Raji (cell line): ENCODE measurements around the gene NFIA.

Experiments used
- POLR2A ChIP-seq: IDR thresholded peaks from 2 replicates; pipeline ENCODE4 v1.6.1; 2011; ENCODE audit warnings: low read depth, low read length, control low read depth; ENCODE audit not compliant: insufficient read depth

Gene NFIA

GRCh38 chr1:61315011-61315410 lies 232.7 kb downstream of the NFIA start:
- TF ChIP-seq POLR2A = no peak

- TF ChIP-seq POLR2A = no peak
These were observed 234.1 kb downstream of the NFIA start for GRCh38 chr1:61316493-61316892.

- TF ChIP-seq POLR2A = no peak
These were observed 236.2 kb downstream of the NFIA start for GRCh38 chr1:61318319-61319125.

- no peak for TF ChIP-seq POLR2A
These were observed 238.2 kb downstream of the NFIA start for GRCh38 chr1:61320575-61320974.

- no peak for TF ChIP-seq POLR2A
These were observed 239.8 kb downstream of the NFIA start for GRCh38 chr1:61322008-61322744.

- TF ChIP-seq POLR2A = no peak
These were observed 240.4 kb downstream of the NFIA start for GRCh38 chr1:61322769-61323168.

GRCh38 chr1:61323681-61324328 lies 241.4 kb downstream of the NFIA start:
- TF ChIP-seq POLR2A = no peak

GRCh38 chr1:61326713-61327112 lies 244.4 kb downstream of the NFIA start:
- TF ChIP-seq POLR2A = no peak

- no peak for TF ChIP-seq POLR2A
These were observed 245.1 kb downstream of the NFIA start for GRCh38 chr1:61327436-61327835.

- TF ChIP-seq POLR2A = no peak
These were observed 247.2 kb downstream of the NFIA start for GRCh38 chr1:61329556-61329955.

- no peak for TF ChIP-seq POLR2A
These were observed 247.7 kb downstream of the NFIA start for GRCh38 chr1:61330018-61330417.

- no peak for TF ChIP-seq POLR2A
These were observed 248.2 kb downstream of the NFIA start for GRCh38 chr1:61330571-61330970.

GRCh38 chr1:61332196-61332753 lies 249.9 kb downstream of the NFIA start:
- TF ChIP-seq POLR2A = no peak

GRCh38 chr1:61332796-61333195 lies 250.4 kb downstream of the NFIA start:
- TF ChIP-seq POLR2A = no peak
